ENCODE results near the gene CABP2. TPM values are rescaled to one million over a fixed set of nuclear protein-coding genes. Genes with fewer than 3 reads are reported as not detected.

Gene CABP2
- total RNA-seq, 1 experiment from 2014 or later = not detected

DNA sequence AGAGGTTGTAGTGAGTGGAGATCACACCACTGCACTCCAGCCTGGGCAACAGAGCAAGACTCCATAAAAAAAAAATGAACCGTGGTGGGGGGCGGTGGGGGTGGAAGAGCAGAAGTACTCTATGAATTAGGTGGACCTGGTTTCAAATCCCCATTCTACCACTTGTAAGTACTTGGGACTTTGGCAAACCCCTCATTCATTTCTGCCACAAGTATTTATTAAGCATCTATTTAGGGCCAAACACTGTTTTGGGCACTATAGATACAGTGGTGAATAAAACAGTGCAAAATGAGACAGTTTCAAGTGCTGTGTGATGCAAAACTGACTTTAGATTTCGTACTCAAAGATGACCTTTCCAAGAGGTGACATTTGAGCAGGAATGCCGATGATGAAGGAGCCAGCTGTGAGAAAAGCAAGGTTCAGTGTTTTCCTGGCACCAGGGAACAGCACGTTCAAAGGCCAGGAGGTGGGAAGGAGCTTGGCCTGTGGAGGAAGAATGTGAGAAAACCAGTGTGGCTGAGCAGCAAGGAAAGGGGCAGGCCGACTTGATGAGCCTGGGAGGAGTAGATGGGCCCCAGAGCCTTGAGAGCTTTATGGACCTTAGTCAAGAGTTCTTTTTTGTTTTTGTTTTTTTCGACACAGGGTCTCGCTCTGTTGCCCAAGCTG, 52.8 kb downstream of the CABP2 start:
- no TSS peak for BruUV-seq (replicated peaks)
- DNase-seq = no peak
- Mint-ChIP-seq H3K27me3 (ENCODE audit: unreplicated experiment) (peaks cover 10% of the 10 kb centered on the region), H3K4me3 (ENCODE audit: low read depth, unreplicated experiment) (no peak overlapping the region), H3K27ac (ENCODE audit: unreplicated experiment) (peak overlapping the region; percentile 26), H3K4me1 (ENCODE audit: low read depth, unreplicated experiment) (peaks cover 25% of the 10 kb centered on the region), H3K36me3 (ENCODE audit: insufficient read depth, unreplicated experiment) (peaks cover 31% of the 10 kb centered on the region), H3K9me3 (ENCODE audit: low read depth, unreplicated experiment) (no peaks in the 10 kb centered on the region)
- intact Hi-C loops (cut with micrococcal nuclease; ENCODE audit: unreplicated experiment) = no loop called here
- CTCF ChIA-PET = interaction anchor here (2.6 kb wide), 1 partner anchor 18 kb away, joined by 10 read pairs; the partner anchor contains the start of gene GPR152
- TF ChIP-seq, protein P1, sequence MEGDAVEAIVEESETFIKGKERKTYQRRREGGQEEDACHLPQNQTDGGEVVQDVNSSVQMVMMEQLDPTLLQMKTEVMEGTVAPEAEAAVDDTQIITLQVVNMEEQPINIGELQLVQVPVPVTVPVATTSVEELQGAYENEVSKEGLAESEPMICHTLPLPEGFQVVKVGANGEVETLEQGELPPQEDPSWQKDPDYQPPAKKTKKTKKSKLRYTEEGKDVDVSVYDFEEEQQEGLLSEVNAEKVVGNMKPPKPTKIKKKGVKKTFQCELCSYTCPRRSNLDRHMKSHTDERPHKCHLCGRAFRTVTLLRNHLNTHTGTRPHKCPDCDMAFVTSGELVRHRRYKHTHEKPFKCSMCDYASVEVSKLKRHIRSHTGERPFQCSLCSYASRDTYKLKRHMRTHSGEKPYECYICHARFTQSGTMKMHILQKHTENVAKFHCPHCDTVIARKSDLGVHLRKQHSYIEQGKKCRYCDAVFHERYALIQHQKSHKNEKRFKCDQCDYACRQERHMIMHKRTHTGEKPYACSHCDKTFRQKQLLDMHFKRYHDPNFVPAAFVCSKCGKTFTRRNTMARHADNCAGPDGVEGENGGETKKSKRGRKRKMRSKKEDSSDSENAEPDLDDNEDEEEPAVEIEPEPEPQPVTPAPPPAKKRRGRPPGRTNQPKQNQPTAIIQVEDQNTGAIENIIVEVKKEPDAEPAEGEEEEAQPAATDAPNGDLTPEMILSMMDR (IDR thresholded peaks at IDR 0.05; ENCODE audit: unreplicated experiment) = no peak

- Mint-ChIP-seq H3K27me3 (ENCODE audit: unreplicated experiment) (peaks cover 10% of the 10 kb centered on the region), H3K27ac (ENCODE audit: unreplicated experiment) (no peak overlapping the region), H3K36me3 (ENCODE audit: insufficient read depth, unreplicated experiment) (peaks cover 42% of the 10 kb centered on the region), H3K9me3 (ENCODE audit: low read depth, unreplicated experiment) (no peaks in the 10 kb centered on the region), H3K4me1 (ENCODE audit: low read depth, unreplicated experiment) (peaks cover 32% of the 10 kb centered on the region), H3K4me3 (ENCODE audit: low read depth, unreplicated experiment) (peak overlapping the region; percentile 85)
- TF ChIP-seq, protein P1 (IDR thresholded peaks at IDR 0.05; ENCODE audit: unreplicated experiment) = no peak
- CTCF ChIA-PET = interaction anchor here (0.6 to 2.6 kb wide), 3 partner anchors 9 to 68 kb away, joined by 3 to 10 read pairs (median 4); partner anchors contain the start of genes GPR152 and PPP1CA
- no peak for DNase-seq
- no TSS peak for BruUV-seq (replicated peaks)
- intact Hi-C loops (cut with micrococcal nuclease; ENCODE audit: unreplicated experiment) = no loop called here
Observed at GRCh38 chr11:67469508-67469811, 53.8 kb downstream of the CABP2 start.

Small RNAs within 50 kb of the gene (microRNA-seq; reads per million reads assigned to microRNA genes)
- gene MIR6752 = not detected

Other genes starting within 250 kb of the CABP2 start
- gene ANKRD13D, start 234.1 kb downstream of the CABP2 start, total RNA-seq (2022) = 50.8 and 58.5 TPM in 2 replicates
- gene SSH3, start 219.9 kb downstream of the CABP2 start, total RNA-seq (2022) = 73.0 and 84.3 TPM in 2 replicates
- 95.1 and 119 TPM in 2 replicates for gene POLD4, start 169.9 kb downstream of the CABP2 start, total RNA-seq (2022)
- 7.1 and 7.5 TPM in 2 replicates for gene CLCF1, start 149.8 kb downstream of the CABP2 start, total RNA-seq (2022)
- 26.9 and 38.6 TPM in 2 replicates for gene RAD9A, start 131.5 kb downstream of the CABP2 start, total RNA-seq (2022)
- gene PPP1CA, start 121.6 kb downstream of the CABP2 start, total RNA-seq (2022) = 179 and 180 TPM in 2 replicates
- gene TBC1D10C, start 119.4 kb downstream of the CABP2 start, total RNA-seq (2022) = not detected in 2 replicates
- 0.10 TPM in 1 of 2 replicates, not detected in the other for gene CARNS1, start 107.8 kb downstream of the CABP2 start, total RNA-seq (2022)
- gene RPS6KB2, start 95.0 kb downstream of the CABP2 start, total RNA-seq (2022) = 44.3 and 47.5 TPM in 2 replicates
- gene PTPRCAP, start 85.8 kb downstream of the CABP2 start, total RNA-seq (2022) = 0.51 and 1.3 TPM in 2 replicates
- gene CORO1B, start 80.0 kb downstream of the CABP2 start, total RNA-seq (2022) = 103 and 116 TPM in 2 replicates
- gene GPR152, start 70.7 kb downstream of the CABP2 start, total RNA-seq (2022) = not detected in 2 replicates
- 24.8 and 25.4 TPM in 2 replicates for gene CABP4, start 68.1 kb downstream of the CABP2 start, total RNA-seq (2022)
- gene TMEM134, start 54.2 kb downstream of the CABP2 start, total RNA-seq (2022) = 31.9 and 33.2 TPM in 2 replicates
- 44.0 and 48.4 TPM in 2 replicates for gene AIP, start 40.4 kb downstream of the CABP2 start, total RNA-seq (2022)
- 70.5 and 84.1 TPM in 2 replicates for gene PITPNM1, start 18.1 kb downstream of the CABP2 start, total RNA-seq (2022)
- gene CDK2AP2, start 15.3 kb downstream of the CABP2 start, total RNA-seq (2022) = 59.7 and 64.7 TPM in 2 replicates
- 777 and 838 TPM in 2 replicates for gene GSTP1, start 60.4 kb upstream of the CABP2 start, total RNA-seq (2022)
- gene NDUFV1, start 83.5 kb upstream of the CABP2 start, total RNA-seq (2022) = 216 and 233 TPM in 2 replicates
- gene NUDT8, start 106.5 kb upstream of the CABP2 start, total RNA-seq (2022) = 9.7 and 12.7 TPM in 2 replicates
- gene TBX10, start 116.3 kb upstream of the CABP2 start, total RNA-seq (2022) = not detected in 2 replicates
- gene ACY3, start 127.3 kb upstream of the CABP2 start, total RNA-seq (2022) = 0.83 and 2.0 TPM in 2 replicates
- 2.4 and 2.9 TPM in 2 replicates for gene ALDH3B2, start 151.2 kb upstream of the CABP2 start, total RNA-seq (2022)